WTC11 (cell line): Measurements from ENCODE around the gene SLC12A2. TPM values are rescaled to one million over a fixed set of nuclear protein-coding genes. Genes with fewer than 3 reads are reported as not detected.

ENCODE experiments used
- ATAC-seq: fragments of 200-7000 bp; cut with Tn5 transposase; 2 replicates; pipeline ENCODE4 v1.10.0; 2021; ENCODE audit warnings: mild to moderate bottlenecking, moderate library complexity
- CTCF ChIA-PET: fragments of 300-600 bp; sonication (Branson Sonifier 250); formaldehyde crosslinking; loops from one replicate; lab custom pipeline; 2021; ENCODE audit warnings: antibody characterized with exemption; lab: Charles Lee
- POLR2A ChIA-PET: fragments of 350-600 bp; sonication (Branson Sonifier 250); formaldehyde crosslinking; loops from one replicate; lab custom pipeline; 2021; ENCODE audit warnings: antibody characterized with exemption; lab: Charles Lee
- DNase-seq: peaks from one replicate; pipeline ENCODE4 v3.0.0; 2021; ENCODE audit warnings: low spot score
- H3K27ac Mint-ChIP-seq: 2 replicates; pipeline ENCODE4 v1.8.0; 2021; ENCODE audit warnings: mixed read lengths
- H3K27me3 Mint-ChIP-seq: 2 replicates; pipeline ENCODE4 v1.8.0; 2021; ENCODE audit warnings: low read depth, mild to moderate bottlenecking, moderate library complexity, mixed read lengths
- H3K36me3 Mint-ChIP-seq: 2 replicates; pipeline ENCODE4 v1.8.0; 2021; ENCODE audit warnings: mixed read lengths
- H3K4me1 Mint-ChIP-seq: 2 replicates; pipeline ENCODE4 v1.8.0; 2022; ENCODE audit warnings: mixed read lengths
- H3K4me3 Mint-ChIP-seq: 2 replicates; pipeline ENCODE4 v1.8.0; 2021; ENCODE audit warnings: mild to moderate bottlenecking, moderate library complexity, mixed read lengths
- H3K9me3 Mint-ChIP-seq: 2 replicates; pipeline ENCODE4 v1.8.0; 2021; ENCODE audit warnings: mixed read lengths
- CTCF ChIP-seq: fragments of 200-600 bp; IDR thresholded peaks from 2 replicates; pipeline ENCODE4 v1.8.0; 2022; ENCODE audit warnings: antibody characterized with exemption
- ESRRA ChIP-seq: sonication (generic); formaldehyde crosslinking; IDR thresholded peaks from 2 replicates; pipeline ENCODE4 v1.8.1; 2022; ENCODE audit warnings: mild to moderate bottlenecking, missing genetic modification reagents, borderline replicate concordance
- FOXJ3 ChIP-seq: sonication (generic); formaldehyde crosslinking; IDR thresholded peaks from 2 replicates; pipeline ENCODE4 v1.9.0; 2021; ENCODE audit warnings: missing genetic modification reagents, mild to moderate bottlenecking, borderline replicate concordance
- GABPB1 ChIP-seq: sonication (generic); formaldehyde crosslinking; IDR thresholded peaks from 2 replicates; pipeline ENCODE4 v1.8.1; 2023; ENCODE audit warnings: mild to moderate bottlenecking, missing genetic modification reagents
- GTF2I ChIP-seq: fragments of 250-450 bp; sonication (Bioruptor Pico); conservative IDR thresholded peaks from 2 replicates; pipeline ENCODE4 v1.4.0; 2021; ENCODE audit warnings: mild to moderate bottlenecking
- IRF1 ChIP-seq: sonication (generic); formaldehyde crosslinking; IDR thresholded peaks from 2 replicates; pipeline ENCODE4 v1.8.0; 2023; ENCODE audit warnings: missing genetic modification reagents
- MLX ChIP-seq: sonication (generic); formaldehyde crosslinking; IDR thresholded peaks from 2 replicates; pipeline ENCODE4 v1.8.1; 2023; ENCODE audit warnings: mild to moderate bottlenecking, missing genetic modification reagents, moderate library complexity
- NR1H2 ChIP-seq: sonication (generic); formaldehyde crosslinking; IDR thresholded peaks from 2 replicates; pipeline ENCODE4 v1.9.0; 2021; ENCODE audit warnings: mild to moderate bottlenecking, moderate library complexity, missing genetic modification reagents
- NR2C2 ChIP-seq: sonication (generic); formaldehyde crosslinking; IDR thresholded peaks from 2 replicates; pipeline ENCODE4 v1.8.0; 2022; ENCODE audit warnings: mild to moderate bottlenecking, missing genetic modification reagents
- SP1 ChIP-seq: sonication (generic); formaldehyde crosslinking; conservative IDR thresholded peaks from 2 replicates; pipeline ENCODE4 v1.8.1; 2022; ENCODE audit warnings: missing genetic modification reagents
- ZNF121 ChIP-seq: sonication (generic); formaldehyde crosslinking; IDR thresholded peaks from 2 replicates; pipeline ENCODE4 v1.8.0; 2023; ENCODE audit warnings: missing genetic modification reagents
- ZNF317 ChIP-seq: sonication (generic); formaldehyde crosslinking; IDR thresholded peaks from 2 replicates; pipeline ENCODE4 v1.8.1; 2023; ENCODE audit warnings: low read depth, mild to moderate bottlenecking, moderate library complexity, missing genetic modification reagents, borderline replicate concordance
- ZNF396 ChIP-seq: fragments of 250-450 bp; sonication (Bioruptor Pico); IDR thresholded peaks from 2 replicates; pipeline ENCODE4 v1.8.0; 2021; ENCODE audit warnings: mild to moderate bottlenecking, moderate library complexity, borderline replicate concordance
- ZNF416 ChIP-seq: fragments of 250-450 bp; sonication (Bioruptor Pico); IDR thresholded peaks from 2 replicates; pipeline ENCODE4 v1.9.0; 2021; ENCODE audit warnings: mild to moderate bottlenecking, inconsistent platforms
- ZNF423 ChIP-seq: fragments of 250-450 bp; sonication (Bioruptor Pico); IDR thresholded peaks from 2 replicates; pipeline ENCODE4 v2.1.2; 2022; ENCODE audit warnings: mild to moderate bottlenecking, moderate library complexity
- ZNF512 ChIP-seq: sonication (generic); formaldehyde crosslinking; IDR thresholded peaks from 2 replicates; pipeline ENCODE4 v1.8.1; 2022; ENCODE audit warnings: missing genetic modification reagents, borderline replicate concordance
- total RNA-seq: library from RNA; stranded (reverse); gene quantifications from 3 replicates; pipeline ENCODE4 v1.2.3, GENCODE V29; 2021
- TF ChIP-seq, protein P1 (sequence below): sonication (generic); formaldehyde crosslinking; IDR thresholded peaks from 2 replicates; pipeline ENCODE4 v1.8.0; 2022; ENCODE audit warnings: mild to moderate bottlenecking, missing genetic modification reagents
- TF ChIP-seq, protein P2 (sequence below): sonication (generic); formaldehyde crosslinking; IDR thresholded peaks from 2 replicates; pipeline ENCODE4 v1.8.1; 2022; ENCODE audit warnings: low read depth, mild to moderate bottlenecking, moderate library complexity, missing genetic modification reagents, borderline replicate concordance
- TF ChIP-seq, protein P3 (sequence below): fragments of 250-450 bp; sonication (Bioruptor Pico); IDR thresholded peaks from 2 replicates; pipeline ENCODE4 v1.9.0; 2021; ENCODE audit warnings: mild to moderate bottlenecking
- TF ChIP-seq, protein P4 (sequence below): sonication (generic); formaldehyde crosslinking; conservative IDR thresholded peaks from 2 replicates; pipeline ENCODE4 v1.8.1; 2023; ENCODE audit warnings: mild to moderate bottlenecking, low read depth, missing genetic modification reagents, moderate library complexity

Gene SLC12A2
- total RNA-seq, 1 experiment from 2014 or later: 8.4 TPM

- POLR2A ChIA-PET: no interaction called here
Observed at GRCh38 chr5:128093368-128093767, 9.8 kb downstream of the SLC12A2 start.

DNA sequence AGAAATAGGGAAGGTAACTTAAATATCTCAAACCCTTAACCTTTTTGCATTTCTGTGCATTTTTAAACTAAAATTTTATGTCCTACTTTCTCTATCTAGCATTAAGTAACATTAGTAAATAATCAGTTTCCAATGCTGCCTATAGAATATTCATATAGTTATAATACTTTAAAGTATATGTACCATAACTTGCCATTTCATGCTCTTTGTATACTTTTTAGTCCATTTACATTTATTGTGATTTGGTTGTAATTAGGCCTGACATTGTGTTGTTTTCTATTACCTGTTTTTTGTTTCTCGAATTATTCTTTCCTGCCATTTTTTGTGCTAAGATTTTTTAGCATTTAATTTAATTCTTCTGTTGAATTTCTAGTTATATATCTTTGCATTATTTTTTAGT, 13.7 kb downstream of the SLC12A2 start:
- Mint-ChIP-seq H3K27me3 (no peaks in the 10 kb centered on the region; the same call in 1 of the 2 replicates), H3K4me1 (peaks cover 9% of the 10 kb centered on the region), H3K36me3 (peaks cover 23% of the 10 kb centered on the region), H3K27ac (no peak overlapping the region), H3K4me3 (no peak overlapping the region), H3K9me3 (peaks cover 27% of the 10 kb centered on the region)
- ChIA-PET CTCF (no interaction called here), POLR2A (no interaction called here)
- no peak for ATAC-seq
- DNase-seq: no peak
- TF ChIP-seq, protein P1, sequence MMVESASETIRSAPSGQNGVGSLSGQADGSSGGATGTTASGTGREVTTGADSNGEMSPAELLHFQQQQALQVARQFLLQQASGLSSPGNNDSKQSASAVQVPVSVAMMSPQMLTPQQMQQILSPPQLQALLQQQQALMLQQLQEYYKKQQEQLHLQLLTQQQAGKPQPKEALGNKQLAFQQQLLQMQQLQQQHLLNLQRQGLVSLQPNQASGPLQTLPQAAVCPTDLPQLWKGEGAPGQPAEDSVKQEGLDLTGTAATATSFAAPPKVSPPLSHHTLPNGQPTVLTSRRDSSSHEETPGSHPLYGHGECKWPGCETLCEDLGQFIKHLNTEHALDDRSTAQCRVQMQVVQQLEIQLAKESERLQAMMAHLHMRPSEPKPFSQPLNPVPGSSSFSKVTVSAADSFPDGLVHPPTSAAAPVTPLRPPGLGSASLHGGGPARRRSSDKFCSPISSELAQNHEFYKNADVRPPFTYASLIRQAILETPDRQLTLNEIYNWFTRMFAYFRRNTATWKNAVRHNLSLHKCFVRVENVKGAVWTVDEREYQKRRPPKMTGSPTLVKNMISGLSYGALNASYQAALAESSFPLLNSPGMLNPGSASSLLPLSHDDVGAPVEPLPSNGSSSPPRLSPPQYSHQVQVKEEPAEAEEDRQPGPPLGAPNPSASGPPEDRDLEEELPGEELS: no peak
- TF ChIP-seq, protein P2, sequence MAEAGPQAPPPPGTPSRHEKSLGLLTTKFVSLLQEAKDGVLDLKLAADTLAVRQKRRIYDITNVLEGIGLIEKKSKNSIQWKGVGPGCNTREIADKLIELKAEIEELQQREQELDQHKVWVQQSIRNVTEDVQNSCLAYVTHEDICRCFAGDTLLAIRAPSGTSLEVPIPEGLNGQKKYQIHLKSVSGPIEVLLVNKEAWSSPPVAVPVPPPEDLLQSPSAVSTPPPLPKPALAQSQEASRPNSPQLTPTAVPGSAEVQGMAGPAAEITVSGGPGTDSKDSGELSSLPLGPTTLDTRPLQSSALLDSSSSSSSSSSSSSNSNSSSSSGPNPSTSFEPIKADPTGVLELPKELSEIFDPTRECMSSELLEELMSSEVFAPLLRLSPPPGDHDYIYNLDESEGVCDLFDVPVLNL (CRISPR knock-in tag): no peak
- TF ChIP-seq NR2C2 (no peak), CTCF (no peak), SP1 (CRISPR knock-in tag) (no peak), ESRRA (CRISPR knock-in tag) (no peak), ZNF121 (CRISPR knock-in tag) (no peak), MLX (CRISPR knock-in tag) (no peak), ZNF317 (no peak)

More at GRCh38 chr5:128093368-128093767, 9.8 kb downstream of the SLC12A2 start:
- H3K36me3 Mint-ChIP-seq: peaks cover 16% of the 10 kb centered on the region
- peaks cover 25% of the 10 kb centered on the region for H3K4me1 Mint-ChIP-seq
- ATAC-seq: no peak
- no peaks in the 10 kb centered on the region; the same call in 1 of the 2 replicates for H3K27me3 Mint-ChIP-seq
- no peak for TF ChIP-seq ZNF512 (CRISPR knock-in tag)
- TF ChIP-seq ZNF423 (CRISPR knock-in tag): no peak
- TF ChIP-seq NR1H2 (CRISPR knock-in tag): no peak
- TF ChIP-seq, protein P3, sequence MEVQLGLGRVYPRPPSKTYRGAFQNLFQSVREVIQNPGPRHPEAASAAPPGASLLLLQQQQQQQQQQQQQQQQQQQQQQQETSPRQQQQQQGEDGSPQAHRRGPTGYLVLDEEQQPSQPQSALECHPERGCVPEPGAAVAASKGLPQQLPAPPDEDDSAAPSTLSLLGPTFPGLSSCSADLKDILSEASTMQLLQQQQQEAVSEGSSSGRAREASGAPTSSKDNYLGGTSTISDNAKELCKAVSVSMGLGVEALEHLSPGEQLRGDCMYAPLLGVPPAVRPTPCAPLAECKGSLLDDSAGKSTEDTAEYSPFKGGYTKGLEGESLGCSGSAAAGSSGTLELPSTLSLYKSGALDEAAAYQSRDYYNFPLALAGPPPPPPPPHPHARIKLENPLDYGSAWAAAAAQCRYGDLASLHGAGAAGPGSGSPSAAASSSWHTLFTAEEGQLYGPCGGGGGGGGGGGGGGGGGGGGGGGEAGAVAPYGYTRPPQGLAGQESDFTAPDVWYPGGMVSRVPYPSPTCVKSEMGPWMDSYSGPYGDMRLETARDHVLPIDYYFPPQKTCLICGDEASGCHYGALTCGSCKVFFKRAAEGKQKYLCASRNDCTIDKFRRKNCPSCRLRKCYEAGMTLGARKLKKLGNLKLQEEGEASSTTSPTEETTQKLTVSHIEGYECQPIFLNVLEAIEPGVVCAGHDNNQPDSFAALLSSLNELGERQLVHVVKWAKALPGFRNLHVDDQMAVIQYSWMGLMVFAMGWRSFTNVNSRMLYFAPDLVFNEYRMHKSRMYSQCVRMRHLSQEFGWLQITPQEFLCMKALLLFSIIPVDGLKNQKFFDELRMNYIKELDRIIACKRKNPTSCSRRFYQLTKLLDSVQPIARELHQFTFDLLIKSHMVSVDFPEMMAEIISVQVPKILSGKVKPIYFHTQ (CRISPR knock-in tag): no peak
- TF ChIP-seq GTF2I: no peak
- TF ChIP-seq IRF1 (CRISPR knock-in tag): no peak
- TF ChIP-seq ZNF396 (CRISPR knock-in tag): no peak
- TF ChIP-seq ZNF416 (CRISPR knock-in tag): no peak
- no peak for TF ChIP-seq GABPB1
- TF ChIP-seq FOXJ3: no peak
- TF ChIP-seq, protein P4, sequence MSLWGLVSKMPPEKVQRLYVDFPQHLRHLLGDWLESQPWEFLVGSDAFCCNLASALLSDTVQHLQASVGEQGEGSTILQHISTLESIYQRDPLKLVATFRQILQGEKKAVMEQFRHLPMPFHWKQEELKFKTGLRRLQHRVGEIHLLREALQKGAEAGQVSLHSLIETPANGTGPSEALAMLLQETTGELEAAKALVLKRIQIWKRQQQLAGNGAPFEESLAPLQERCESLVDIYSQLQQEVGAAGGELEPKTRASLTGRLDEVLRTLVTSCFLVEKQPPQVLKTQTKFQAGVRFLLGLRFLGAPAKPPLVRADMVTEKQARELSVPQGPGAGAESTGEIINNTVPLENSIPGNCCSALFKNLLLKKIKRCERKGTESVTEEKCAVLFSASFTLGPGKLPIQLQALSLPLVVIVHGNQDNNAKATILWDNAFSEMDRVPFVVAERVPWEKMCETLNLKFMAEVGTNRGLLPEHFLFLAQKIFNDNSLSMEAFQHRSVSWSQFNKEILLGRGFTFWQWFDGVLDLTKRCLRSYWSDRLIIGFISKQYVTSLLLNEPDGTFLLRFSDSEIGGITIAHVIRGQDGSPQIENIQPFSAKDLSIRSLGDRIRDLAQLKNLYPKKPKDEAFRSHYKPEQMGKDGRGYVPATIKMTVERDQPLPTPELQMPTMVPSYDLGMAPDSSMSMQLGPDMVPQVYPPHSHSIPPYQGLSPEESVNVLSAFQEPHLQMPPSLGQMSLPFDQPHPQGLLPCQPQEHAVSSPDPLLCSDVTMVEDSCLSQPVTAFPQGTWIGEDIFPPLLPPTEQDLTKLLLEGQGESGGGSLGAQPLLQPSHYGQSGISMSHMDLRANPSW: no peak
- no peak for DNase-seq
- no peak overlapping the region for H3K4me3 Mint-ChIP-seq
- H3K27ac Mint-ChIP-seq: no peak overlapping the region
- peaks cover 21% of the 10 kb centered on the region for H3K9me3 Mint-ChIP-seq
- CTCF ChIA-PET: interaction anchor here (0.8 to 1.1 kb wide), 2 partner anchors 10 to 15 kb away, joined by 3 to 5 read pairs; partner anchors contain the start of gene SLC12A2
